A172 (cell line): Measurements from ENCODE around the gene COL19A1. TPM values are rescaled to one million over a fixed set of nuclear protein-coding genes. Genes with fewer than 3 reads are reported as not detected.
"Not testable (repeated sequence)": the region's sequence is repeated elsewhere in the genome, so short reads cannot be mapped to it uniquely, and the experiment has no call there.

Experiments used
- DNase-seq: peaks from one replicate; pipeline ENCODE4 v3.0.0-alpha.2; 2015; ENCODE audit warnings: low spot score
- total RNA-seq: library from RNA; depleted of rRNA; stranded (reverse); fragments of >200 nt; shearing (Covaris generic); gene quantifications from 2 replicates; pipeline ENCODE4 v1.2.3, GENCODE V29; 2014

Gene COL19A1
- total RNA-seq, 1 experiment from 2014 or later = not detected

DNA sequence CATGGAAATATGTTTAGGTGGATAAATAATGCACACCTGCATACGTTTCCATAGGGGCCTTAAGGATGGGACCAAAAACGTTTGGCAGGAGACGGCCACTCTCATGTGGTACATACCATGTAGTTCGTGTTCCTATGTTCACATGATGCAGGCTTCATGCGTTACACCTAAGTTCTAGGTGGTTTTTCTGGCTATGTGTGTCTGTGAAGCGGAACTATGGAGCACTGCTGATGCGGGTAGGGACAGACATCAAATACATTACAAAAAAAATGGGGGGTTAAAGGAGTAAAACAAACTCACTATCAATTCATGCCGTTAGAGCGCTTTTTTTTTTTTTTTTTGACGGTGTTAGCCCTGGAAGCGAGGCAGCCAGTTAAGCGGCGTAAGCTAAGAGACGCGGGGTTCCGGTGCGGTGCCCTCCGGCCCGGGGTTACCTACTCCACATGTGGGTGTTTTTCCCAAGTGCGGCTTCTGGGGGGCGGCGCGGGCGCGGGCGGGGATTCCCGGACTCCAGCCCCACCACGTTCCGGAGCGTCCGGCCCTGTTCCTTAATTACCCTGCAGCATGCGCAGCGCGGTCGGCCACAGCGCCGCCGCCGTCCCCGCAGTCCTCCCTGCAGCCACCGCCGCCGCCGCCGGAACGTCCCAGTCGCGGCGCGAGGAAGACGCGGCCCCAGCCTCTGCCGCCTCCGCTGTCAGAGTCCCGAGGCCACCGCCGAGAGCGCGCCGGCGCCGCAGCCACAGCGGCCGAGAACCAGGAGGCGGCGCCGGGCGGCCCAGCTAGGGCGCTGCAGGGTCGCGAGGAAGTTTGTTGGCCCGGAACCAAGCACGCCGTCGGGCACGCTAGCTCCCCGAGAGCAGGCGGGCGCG lies 648 bp downstream of the COL19A1 start:
- DNase-seq = no peak

DNA sequence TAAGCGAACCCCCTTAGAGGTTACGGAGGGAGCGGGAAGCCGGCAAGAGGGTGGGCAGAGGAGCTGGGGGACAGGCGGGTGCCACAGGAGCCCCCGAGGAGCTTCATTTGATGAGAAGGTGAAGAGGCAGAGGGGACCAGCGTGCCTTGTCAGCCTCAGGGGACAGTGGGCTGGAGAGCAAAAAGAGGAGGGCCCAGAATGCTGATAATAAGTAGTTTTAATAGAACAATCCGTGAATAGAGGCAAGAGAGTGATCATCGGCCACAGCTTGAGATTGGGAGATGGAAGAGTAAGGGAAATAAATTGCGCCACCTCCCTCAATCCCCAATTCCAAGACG lies 1.3 kb downstream of the COL19A1 start:
- DNase-seq = no peak

GRCh38 chr6:69868252-69868804 lies 2.0 kb downstream of the COL19A1 start:
- DNase-seq = no peak

GRCh38 chr6:69868961-69869360 lies 2.6 kb downstream of the COL19A1 start:
- no peak for DNase-seq

DNA sequence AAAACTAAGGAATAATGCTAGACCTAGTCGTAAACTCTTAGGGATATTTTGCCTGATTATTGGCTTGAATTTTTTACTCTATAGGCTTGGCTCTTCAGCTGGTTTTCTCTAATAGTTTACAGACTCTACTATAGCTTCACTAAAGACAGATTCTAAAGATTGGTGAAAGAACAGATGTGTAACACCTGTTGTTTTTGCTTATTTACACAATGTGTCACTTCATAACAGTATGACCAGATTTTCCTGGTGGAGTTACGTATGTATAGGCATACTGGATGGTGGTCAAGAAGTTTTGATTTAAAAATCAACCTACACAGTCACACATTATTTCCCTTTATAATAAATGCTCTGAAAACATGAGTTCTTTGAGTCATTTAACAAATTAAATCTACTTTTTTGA lies 4.8 kb downstream of the COL19A1 start:
- DNase-seq = no peak

DNA sequence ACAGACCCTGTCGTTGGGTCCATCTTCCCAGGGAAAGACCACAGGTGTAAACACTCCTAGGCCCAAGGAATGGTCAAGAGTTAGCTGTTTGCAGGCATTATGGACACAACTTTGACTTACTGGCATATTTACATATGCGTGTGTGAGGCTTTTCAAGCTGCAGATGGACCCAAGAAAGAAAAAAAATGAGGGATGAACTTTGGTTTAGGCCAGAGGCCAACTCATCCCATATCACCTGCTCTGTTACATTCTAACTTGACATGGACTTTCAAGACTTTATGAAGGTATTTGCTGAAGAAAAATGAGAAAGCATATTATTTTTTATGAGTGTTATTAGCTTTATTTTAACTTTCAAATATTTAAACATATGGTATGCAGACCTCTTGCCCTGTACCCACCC lies 6.9 kb downstream of the COL19A1 start:
- no peak for DNase-seq

GRCh38 chr6:69875715-69876114 lies 9.4 kb downstream of the COL19A1 start:
- no peak for DNase-seq

- DNase-seq = no peak
Measured at GRCh38 chr6:69878795-69879194, 12.4 kb downstream of the COL19A1 start.

- DNase-seq = no peak
Measured at GRCh38 chr6:69880601-69881000, 14.2 kb downstream of the COL19A1 start.

- no peak for DNase-seq
Measured at GRCh38 chr6:69881322-69882151, 15.2 kb downstream of the COL19A1 start.

- no peak for DNase-seq
Measured at GRCh38 chr6:69883551-69883950, 17.2 kb downstream of the COL19A1 start.

GRCh38 chr6:69884231-69884630 lies 17.9 kb downstream of the COL19A1 start:
- no peak for DNase-seq

GRCh38 chr6:69887026-69887425 lies 20.7 kb downstream of the COL19A1 start:
- DNase-seq = peak; percentile 15

GRCh38 chr6:69887714-69888345 lies 21.5 kb downstream of the COL19A1 start:
- no peak for DNase-seq

DNA sequence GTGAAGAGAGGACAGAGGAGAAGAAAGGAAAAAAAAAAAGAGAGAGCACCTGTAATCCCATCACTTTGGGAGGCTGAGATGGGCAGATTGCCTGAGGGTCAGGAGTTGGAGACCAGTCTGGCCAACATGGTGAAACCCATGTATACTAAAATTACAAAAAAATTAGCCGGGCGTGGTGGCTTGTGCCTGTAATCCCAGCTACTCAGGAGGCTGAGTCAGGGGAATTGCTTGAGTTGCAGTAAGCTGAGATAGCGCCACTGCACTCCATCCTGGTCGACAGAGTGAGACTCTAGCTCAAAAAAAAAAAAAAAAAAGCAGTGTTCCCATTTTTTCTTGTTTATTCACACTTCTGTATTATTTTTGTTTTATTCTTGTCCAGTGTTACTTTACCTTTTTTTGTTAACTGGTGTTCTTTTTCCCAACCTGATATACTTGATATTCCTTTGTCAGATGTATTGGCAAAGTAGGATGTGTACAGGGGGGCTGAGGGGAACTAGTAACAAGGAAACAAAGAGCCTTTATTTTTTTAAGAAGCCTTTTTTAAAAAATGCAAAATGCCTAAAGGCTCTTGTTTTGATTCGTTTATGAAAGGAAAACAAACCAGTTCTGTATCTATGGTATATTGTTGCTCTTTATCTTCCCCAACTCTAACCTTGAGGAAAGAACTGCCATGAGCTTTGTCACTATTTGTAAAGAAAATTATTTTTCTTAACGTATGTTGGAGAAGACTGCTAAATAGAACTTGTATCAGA lies 22.3 kb downstream of the COL19A1 start:
- DNase-seq = no peak

- DNase-seq = not testable (repeated sequence)
Measured at GRCh38 chr6:69889234-69889974, 23.0 kb downstream of the COL19A1 start.

DNA sequence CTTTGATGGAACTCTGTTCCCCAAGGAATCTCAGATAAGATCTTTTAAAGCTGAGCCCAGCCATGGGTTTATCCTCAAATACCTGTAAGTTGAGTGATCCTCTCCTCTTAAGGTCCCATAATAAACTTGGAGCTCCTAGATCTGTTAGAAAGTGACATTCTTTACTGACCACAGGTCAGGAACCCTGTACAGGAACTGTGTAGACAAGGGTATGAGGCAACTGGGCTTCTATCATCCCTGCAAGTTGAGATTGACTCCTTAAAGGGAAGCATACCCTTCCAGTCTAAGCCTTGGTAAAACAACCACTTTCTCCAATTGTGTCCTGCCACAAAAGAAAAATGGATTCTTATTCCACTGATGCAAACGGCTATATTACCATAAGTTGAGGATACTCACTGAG lies 26.2 kb downstream of the COL19A1 start:
- DNase-seq = not testable (repeated sequence)

GRCh38 chr6:69893266-69893665 lies 26.9 kb downstream of the COL19A1 start:
- DNase-seq = not testable (repeated sequence)

GRCh38 chr6:69894578-69895347 lies 28.4 kb downstream of the COL19A1 start:
- DNase-seq = no peak

- DNase-seq = no peak
Measured at GRCh38 chr6:69895396-69895795, 29.0 kb downstream of the COL19A1 start.
